DOHH2 (cell line): ENCODE measurements around the gene ATP13A1.

Experiments used
- H3F3A ChIP-seq: fragments of 200-600 bp; sonication (generic), shearing (Covaris generic); 2 replicates; pipeline ENCODE4 v1.6.0; 2016; ENCODE audit warnings: antibody characterized with exemption, mild to moderate bottlenecking; ENCODE audit not compliant: control insufficient read depth, insufficient read depth
- H3K27ac ChIP-seq: fragments of 200-600 bp; sonication (generic); 2 replicates; pipeline ENCODE4 v1.5.1; 2014; ENCODE audit warnings: low read depth, mild to moderate bottlenecking, low read length, moderate library complexity
- H3K27me3 ChIP-seq: fragments of 200-600 bp; sonication (generic); 2 replicates; pipeline ENCODE4 v1.6.1; 2014; ENCODE audit warnings: mild to moderate bottlenecking, low read length, mixed read lengths; ENCODE audit not compliant: control insufficient read depth
- H3K36me3 ChIP-seq: fragments of 200-600 bp; sonication (generic); 2 replicates; pipeline ENCODE4 v1.6.1; 2014; ENCODE audit warnings: mild to moderate bottlenecking, low read length, moderate library complexity, mixed read lengths; ENCODE audit not compliant: control insufficient read depth
- H3K4me1 ChIP-seq: fragments of 200-600 bp; sonication (generic); 2 replicates; pipeline ENCODE4 v1.6.1; 2014; ENCODE audit warnings: mild to moderate bottlenecking, low read length, mixed read lengths; ENCODE audit not compliant: control insufficient read depth
- H3K4me2 ChIP-seq: fragments of 200-600 bp; sonication (generic); 2 replicates; pipeline ENCODE4 v1.6.0; 2014; ENCODE audit warnings: mild to moderate bottlenecking, low read length, moderate library complexity
- H3K4me3 ChIP-seq: fragments of 200-600 bp; sonication (generic); 2 replicates; pipeline ENCODE4 v1.5.1; 2014; ENCODE audit warnings: mild to moderate bottlenecking, low read length, mixed read lengths
- H3K79me2 ChIP-seq: fragments of 200-600 bp; sonication (generic); 2 replicates; pipeline ENCODE4 v1.6.1; 2014; ENCODE audit warnings: mild to moderate bottlenecking, low read length, mixed read lengths; ENCODE audit not compliant: control insufficient read depth
- H3K9me2 ChIP-seq: fragments of 200-600 bp; sonication (generic); replicated peaks from 2 replicates; pipeline ENCODE4 v1.6.1; 2014; ENCODE audit warnings: mild to moderate bottlenecking, low read length, mixed read lengths; ENCODE audit not compliant: control insufficient read depth
- H3K9me3 ChIP-seq: fragments of 200-600 bp; sonication (generic); 2 replicates; pipeline ENCODE4 v1.6.1; 2014; ENCODE audit warnings: antibody characterized with exemption, low read length, mixed read lengths; ENCODE audit not compliant: control insufficient read depth, insufficient read depth
- H4K20me1 ChIP-seq: fragments of 200-600 bp; sonication (generic); 2 replicates; pipeline ENCODE4 v1.6.0; 2014; ENCODE audit warnings: low read depth, mild to moderate bottlenecking, antibody characterized with exemption, low read length, moderate library complexity; ENCODE audit not compliant: control insufficient read depth, insufficient read depth
- CTCF ChIP-seq: fragments of 200-600 bp; sonication (generic); IDR thresholded peaks from one replicate; pipeline ENCODE4 v1.5.1; 2014; ENCODE audit warnings: antibody characterized with exemption, mild to moderate bottlenecking, low read depth, low read length; ENCODE audit not compliant: poor library complexity, severe bottlenecking
- EZH2phosphoT487 ChIP-seq: fragments of 200-600 bp; sonication (generic); IDR thresholded peaks from 2 replicates; pipeline ENCODE4 v1.6.1; 2017; ENCODE audit warnings: borderline replicate concordance, mild to moderate bottlenecking, antibody characterized with exemption, low read length, moderate library complexity, mixed read lengths

Gene ATP13A1

GRCh38 chr19:19637523-19638251 lies 25.8 kb downstream of the ATP13A1 start:
- Histone ChIP-seq H4K20me1 (no peaks in the 10 kb centered on the region), H3K36me3 (peaks cover 64% of the 10 kb centered on the region), H3K4me2 (no peak overlapping the region), H3K4me3 (no peak overlapping the region), H3K9me3 (no peaks in the 10 kb centered on the region), H3F3A (no peaks in the 10 kb centered on the region), H3K79me2 (peaks cover 12% of the 10 kb centered on the region), H3K27ac (no peak overlapping the region), H3K4me1 (peaks cover 9% of the 10 kb centered on the region), H3K9me2 (no peaks in the 10 kb centered on the region), H3K27me3 (no peaks in the 10 kb centered on the region)
- TF ChIP-seq EZH2phosphoT487: no peak
- TF ChIP-seq CTCF: no peak

GRCh38 chr19:19637186-19637522 lies 26.3 kb downstream of the ATP13A1 start:
- no peaks in the 10 kb centered on the region for H3K9me2 ChIP-seq
- no peaks in the 10 kb centered on the region for H3K27me3 ChIP-seq
- peaks cover 64% of the 10 kb centered on the region for H3K36me3 ChIP-seq
- no peak overlapping the region for H3K27ac ChIP-seq
- H4K20me1 ChIP-seq: no peaks in the 10 kb centered on the region
- H3K4me2 ChIP-seq: no peak overlapping the region
- no peaks in the 10 kb centered on the region for H3K9me3 ChIP-seq
- TF ChIP-seq EZH2phosphoT487: no peak
- TF ChIP-seq CTCF: no peak
- no peaks in the 10 kb centered on the region for H3F3A ChIP-seq
- peaks cover 7% of the 10 kb centered on the region for H3K79me2 ChIP-seq
- H3K4me3 ChIP-seq: no peak overlapping the region
- H3K4me1 ChIP-seq: peaks cover 5% of the 10 kb centered on the region

- Histone ChIP-seq H4K20me1 (no peaks in the 10 kb centered on the region), H3K27me3 (no peaks in the 10 kb centered on the region), H3F3A (no peaks in the 10 kb centered on the region), H3K9me2 (no peaks in the 10 kb centered on the region), H3K4me3 (no peak overlapping the region), H3K79me2 (peaks cover 2% of the 10 kb centered on the region), H3K4me2 (no peak overlapping the region), H3K4me1 (peaks cover under 1% of the 10 kb centered on the region), H3K9me3 (no peaks in the 10 kb centered on the region), H3K36me3 (peaks cover 60% of the 10 kb centered on the region), H3K27ac (no peak overlapping the region)
- TF ChIP-seq EZH2phosphoT487: no peak
- no peak for TF ChIP-seq CTCF
These were observed 26.8 kb downstream of the ATP13A1 start for GRCh38 chr19:19636573-19637185.
